Tibial nerve (tissue), 4 donors: ENCODE measurements around the gene SEMA6B. TPM values are rescaled to one million over a fixed set of nuclear protein-coding genes. Genes with fewer than 3 reads are reported as not detected.

ENCODE experiments used
- DNase-seq, 2 donors: peaks; one replicate each; pipeline ENCODE4 v3.0.0-alpha.2; 2019; ENCODE audit warnings: low spot score in 2 of 2
- H3K27ac ChIP-seq, 4 donors: fragments of 200-600 bp; sonication (generic) in 3 of 4; one replicate each; pipeline ENCODE4 v1.5.1; 2017 to 2019; ENCODE audit warnings: mild to moderate bottlenecking in 1 of 4
- H3K27me3 ChIP-seq, 2 donors: fragments of 200-600 bp; sonication (generic) in 1 of 2; one replicate each; pipeline versions ENCODE4 v1.5.1 to v1.6.0; 2017 to 2019
- H3K36me3 ChIP-seq, 3 donors: fragments of 200-600 bp; sonication (generic); one replicate each; pipeline ENCODE4 v1.5.1; 2018 to 2019
- H3K4me1 ChIP-seq, 4 donors: fragments of 200-600 bp; sonication (generic) in 3 of 4; one replicate each; pipeline ENCODE4 v1.5.1; 2017 to 2019
- H3K4me3 ChIP-seq, 4 donors: fragments of 200-600 bp; sonication (generic) in 3 of 4; one replicate each; pipeline ENCODE4 v1.5.1; 2017 to 2019; ENCODE audit warnings: mild to moderate bottlenecking in 1 of 4, moderate library complexity in 1 of 4
- H3K9me3 ChIP-seq, 4 donors: fragments of 200-600 bp; sonication (generic) in 3 of 4; one replicate each; pipeline ENCODE4 v1.5.1; 2017 to 2019
- EP300 ChIP-seq, 2 donors: sonication (generic); formaldehyde crosslinking; IDR thresholded peaks; one replicate each; pipeline ENCODE4 v1.6.1; 2017; ENCODE audit warnings: antibody characterized with exemption in 2 of 2, mild to moderate bottlenecking in 1 of 2
- POLR2A ChIP-seq, 2 donors: fragments of 450-650 bp; IDR thresholded peaks; one replicate each; pipeline ENCODE4 v1.6.1; 2017; ENCODE audit warnings: antibody characterized with exemption in 2 of 2, mild to moderate bottlenecking in 2 of 2, moderate library complexity in 2 of 2
- WGBS, 2 donors: methylation state at CpG; one replicate each; pipeline ENCODE4 v1.1.5; 2018; 5-methylcytosine and 5-hydroxymethylcytosine counted together
- total RNA-seq, 4 donors: library from RNA; depleted of rRNA; stranded (reverse); fragments of >200 nt; gene quantifications; one replicate each; pipeline ENCODE4 v1.1.0, GENCODE V29; 2016
- TF ChIP-seq, protein P1 (sequence below), 5 experiments: fragments of 200-600 bp in 3 of 5; fragments of 450-650 bp in 2 of 5; sonication (generic) in 3 of 5; IDR thresholded peaks; one replicate each; pipeline ENCODE4 v1.5.1; 2016 to 2019; ENCODE audit warnings: antibody characterized with exemption in 5 of 5, mild to moderate bottlenecking in 3 of 5, moderate library complexity in 2 of 5

The SEMA6B gene
- total RNA-seq, 4 donors from 2014 or later, result 1.5 to 18.6 (median 7.4) TPM

DNA sequence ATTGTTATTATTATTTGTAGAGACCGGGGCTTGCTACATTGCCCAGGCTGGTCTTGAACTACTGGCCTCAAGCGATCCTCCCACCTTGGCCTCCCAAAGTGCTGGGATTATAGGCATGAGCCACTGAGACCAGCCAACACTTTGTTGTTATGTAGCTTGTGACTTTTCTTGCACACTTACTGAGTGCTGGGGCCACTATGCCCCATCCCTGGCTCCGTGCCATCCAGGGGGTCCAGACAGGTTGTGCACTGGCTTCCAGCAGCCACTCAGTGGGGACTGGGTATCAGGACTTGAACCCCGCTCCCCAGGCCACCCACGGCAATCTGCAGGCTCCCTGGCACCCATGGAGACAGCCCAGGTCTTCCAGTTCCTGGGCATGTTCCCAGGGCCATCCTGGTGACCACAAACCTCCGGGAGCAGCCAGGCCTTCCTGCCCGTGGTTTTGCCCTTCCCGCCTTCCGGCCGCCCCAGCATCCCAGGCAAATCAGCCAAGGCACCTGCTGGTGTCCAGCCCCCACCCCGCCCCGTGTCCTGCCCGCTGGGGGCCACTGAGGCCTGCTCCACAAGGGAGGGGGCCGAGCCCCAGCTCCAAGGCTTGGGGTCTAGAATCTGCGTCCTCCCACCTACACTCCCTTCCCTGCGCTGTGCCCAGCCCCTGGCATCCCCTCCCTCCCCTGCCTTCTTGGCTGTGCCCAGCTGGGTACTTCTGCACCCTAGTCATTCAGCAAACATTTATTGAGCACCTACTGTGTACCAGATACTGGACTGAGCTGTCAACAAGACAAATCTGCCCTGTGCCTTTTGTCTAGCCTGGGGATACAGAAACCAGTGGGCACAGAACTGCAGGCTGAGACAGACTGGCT is 23.7 kb upstream of the SEMA6B start:
- H3K36me3 ChIP-seq, result no peaks in the 10 kb centered on the region
- TF ChIP-seq EP300 (IDR thresholded peaks at IDR 0.05), result no peak
- TF ChIP-seq POLR2A (IDR thresholded peaks at IDR 0.05), result no peak
- TF ChIP-seq, protein P1, sequence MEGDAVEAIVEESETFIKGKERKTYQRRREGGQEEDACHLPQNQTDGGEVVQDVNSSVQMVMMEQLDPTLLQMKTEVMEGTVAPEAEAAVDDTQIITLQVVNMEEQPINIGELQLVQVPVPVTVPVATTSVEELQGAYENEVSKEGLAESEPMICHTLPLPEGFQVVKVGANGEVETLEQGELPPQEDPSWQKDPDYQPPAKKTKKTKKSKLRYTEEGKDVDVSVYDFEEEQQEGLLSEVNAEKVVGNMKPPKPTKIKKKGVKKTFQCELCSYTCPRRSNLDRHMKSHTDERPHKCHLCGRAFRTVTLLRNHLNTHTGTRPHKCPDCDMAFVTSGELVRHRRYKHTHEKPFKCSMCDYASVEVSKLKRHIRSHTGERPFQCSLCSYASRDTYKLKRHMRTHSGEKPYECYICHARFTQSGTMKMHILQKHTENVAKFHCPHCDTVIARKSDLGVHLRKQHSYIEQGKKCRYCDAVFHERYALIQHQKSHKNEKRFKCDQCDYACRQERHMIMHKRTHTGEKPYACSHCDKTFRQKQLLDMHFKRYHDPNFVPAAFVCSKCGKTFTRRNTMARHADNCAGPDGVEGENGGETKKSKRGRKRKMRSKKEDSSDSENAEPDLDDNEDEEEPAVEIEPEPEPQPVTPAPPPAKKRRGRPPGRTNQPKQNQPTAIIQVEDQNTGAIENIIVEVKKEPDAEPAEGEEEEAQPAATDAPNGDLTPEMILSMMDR (IDR thresholded peaks at IDR 0.05), result no peak
- DNase-seq, result no peak
- H3K9me3 ChIP-seq, result no peaks in the 10 kb centered on the region
- WGBS, 2 donors, result 55 to 65% methylated on average over 10 to 16 of the region's 16 CpGs
- no peak overlapping the region for H3K27ac ChIP-seq
- H3K4me3 ChIP-seq, result no peak overlapping the region
- H3K4me1 ChIP-seq, result peaks cover 0 to 35% (median 14%) of the 10 kb centered on the region in 4 donors
- H3K27me3 ChIP-seq, result peaks cover 0 to 92% of the 10 kb centered on the region in 2 donors

- Histone ChIP-seq H3K4me1 (peaks cover 0 to 35% (median 14%) of the 10 kb centered on the region in 4 donors), H3K4me3 (peak overlapping the region in 1 of 4 donors; percentile 45), H3K36me3 (no peaks in the 10 kb centered on the region), H3K27me3 (peaks cover 0 to 87% of the 10 kb centered on the region in 2 donors), H3K27ac (no peak overlapping the region), H3K9me3 (no peaks in the 10 kb centered on the region)
- DNase-seq, result no peak
- no peak for TF ChIP-seq EP300 (IDR thresholded peaks at IDR 0.05)
- TF ChIP-seq POLR2A (IDR thresholded peaks at IDR 0.05), result no peak
- TF ChIP-seq, protein P1 (IDR thresholded peaks at IDR 0.05), result no peak
- WGBS, 2 donors, result 25 to 45% methylated on average over 15 to 30 of the region's 57 CpGs
Measured at GRCh38 chr19:4581666-4582553, 22.4 kb upstream of the SEMA6B start.

DNA sequence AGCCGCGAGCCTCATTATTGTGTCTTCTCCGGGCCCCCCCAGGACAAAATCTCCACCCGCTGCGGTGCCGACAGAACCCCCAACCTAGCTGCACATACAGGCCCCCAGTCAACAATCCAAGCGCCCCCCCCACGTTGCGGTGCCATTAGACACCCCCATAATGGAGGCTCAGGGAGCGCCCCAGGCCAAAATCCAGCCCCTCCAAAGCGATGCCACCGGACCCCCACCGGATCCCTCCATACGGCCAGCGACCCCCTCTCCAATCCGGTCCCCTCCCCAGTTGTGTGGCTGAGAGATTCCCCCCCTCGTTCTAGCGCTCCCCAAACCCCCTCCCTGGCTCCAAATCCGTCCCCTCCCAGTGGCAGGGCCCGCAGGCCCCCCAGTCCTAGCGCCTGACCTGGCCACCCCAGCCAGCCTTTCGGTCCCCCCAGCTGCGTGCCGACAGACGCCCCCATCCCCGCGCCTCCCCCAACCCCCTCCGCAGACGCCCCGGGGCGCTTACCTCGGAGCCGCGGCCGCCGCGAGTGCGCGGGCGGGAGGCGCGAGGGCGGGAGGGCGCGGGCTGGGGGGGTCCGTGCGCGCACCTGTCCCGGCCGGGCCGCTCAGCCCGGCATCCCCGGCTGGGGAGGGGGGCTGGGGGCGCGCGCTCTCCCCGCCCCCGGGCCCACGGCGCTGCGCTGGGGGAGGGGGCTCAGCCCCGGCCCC is 21.6 kb upstream of the SEMA6B start:
- Histone ChIP-seq H3K4me1 (peaks cover 0 to 35% (median 14%) of the 10 kb centered on the region in 4 donors), H3K9me3 (no peaks in the 10 kb centered on the region), H3K4me3 (peak overlapping the region in 1 of 4 donors; percentile 45), H3K36me3 (no peaks in the 10 kb centered on the region), H3K27me3 (peaks cover 0 to 79% of the 10 kb centered on the region in 2 donors), H3K27ac (peak overlapping the region in 1 of 4 donors; percentile 45)
- TF ChIP-seq, protein P1 (IDR thresholded peaks at IDR 0.05), result no peak
- TF ChIP-seq POLR2A (IDR thresholded peaks at IDR 0.05) (no peak), EP300 (IDR thresholded peaks at IDR 0.05) (no peak)
- 1% methylated on average over 13 to 15 of the region's 62 CpGs for WGBS, 2 donors
- DNase-seq, result no peak

DNA sequence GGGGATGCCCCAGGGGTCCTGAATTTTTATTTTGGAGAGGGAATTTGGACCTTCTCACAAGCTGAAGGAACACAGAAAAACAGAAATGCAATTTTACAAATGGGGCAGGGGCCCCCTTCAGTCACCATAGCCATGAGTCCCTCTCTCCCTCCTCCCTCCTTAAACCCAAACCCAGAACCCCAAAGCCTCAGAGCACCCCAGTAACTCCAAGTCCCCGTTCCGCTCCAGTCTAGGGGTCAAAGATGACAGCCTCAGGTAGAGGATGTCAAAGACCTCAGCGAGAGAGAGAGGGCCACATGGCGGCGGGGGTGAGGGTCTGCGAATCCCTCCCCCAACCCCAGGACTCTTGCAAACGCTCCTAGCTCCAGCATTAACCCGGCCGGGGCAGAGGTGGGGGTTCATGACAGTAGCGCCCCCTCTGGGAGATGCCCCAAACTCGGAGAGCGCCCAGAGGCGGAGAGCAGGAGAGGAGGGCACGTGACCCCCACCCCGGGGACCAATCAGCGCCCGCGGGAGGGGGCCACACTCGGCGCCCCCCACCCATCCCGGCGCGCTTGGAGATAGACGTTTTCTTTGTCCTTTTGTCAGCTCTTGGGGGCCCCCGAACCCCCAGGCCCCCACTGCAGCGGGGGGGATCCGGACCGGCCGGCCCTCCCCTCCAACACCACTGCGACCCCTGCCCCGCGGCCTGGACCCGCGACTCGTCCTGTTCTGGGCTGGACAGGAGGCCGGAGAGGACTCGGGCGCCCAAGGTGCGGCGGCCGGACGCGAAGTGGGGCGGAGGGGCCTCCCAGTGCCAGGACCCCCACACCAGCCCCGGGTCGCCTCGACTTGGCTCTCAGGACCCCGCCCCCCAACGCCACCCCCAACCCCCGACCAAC is 20.8 kb upstream of the SEMA6B start:
- Histone ChIP-seq H3K36me3 (no peaks in the 10 kb centered on the region), H3K4me1 (peaks cover 0 to 43% (median 16%) of the 10 kb centered on the region in 4 donors), H3K27me3 (peaks cover 0 to 77% of the 10 kb centered on the region in 2 donors), H3K9me3 (no peaks in the 10 kb centered on the region), H3K4me3 (peak overlapping the region in 2 of 4 donors; percentile 1 to 45), H3K27ac (peak overlapping the region in 1 of 4 donors; percentile 45)
- no peak for DNase-seq
- TF ChIP-seq EP300 (IDR thresholded peaks at IDR 0.05) (no peak), POLR2A (IDR thresholded peaks at IDR 0.05) (no peak)
- TF ChIP-seq, protein P1 (IDR thresholded peaks at IDR 0.05), result no peak
- 7 to 23% methylated on average over 10 to 38 of the region's 50 CpGs for WGBS, 2 donors
